ENCODE data around the gene GFRA3. TPM values are rescaled to one million over a fixed set of nuclear protein-coding genes. Genes with fewer than 3 reads are reported as not detected.
"Not testable (repeated sequence)": the region's sequence is repeated elsewhere in the genome, so short reads cannot be mapped to it uniquely, and the experiment has no call there.

Gene GFRA3
- total RNA-seq, 3 donors from 2014 or later, result 0.77 to 2.4 (median 1.1) TPM

GRCh38 chr5:138263581-138263980 is 10.8 kb downstream of the GFRA3 start:
- intact Hi-C loops (cut with DNase I, micrococcal nuclease), result no loop called here

GRCh38 chr5:138258704-138259292 is 15.6 kb downstream of the GFRA3 start:
- intact Hi-C loops (cut with DNase I, micrococcal nuclease), result no loop called here

More at GRCh38 chr5:138263581-138263980, 10.8 kb downstream of the GFRA3 start:
- DNase-seq (no peak), ATAC-seq (no peak)
- H3K9me3 ChIP-seq, result no peaks in the 10 kb centered on the region
- TF ChIP-seq CTCF (IDR thresholded peaks at IDR 0.05), result no peak
- H3K4me1 ChIP-seq (ENCODE audit: low read depth), result no peaks in the 10 kb centered on the region
- no peak overlapping the region for H3K4me3 ChIP-seq
- H3K36me3 ChIP-seq (ENCODE audit: low read depth), result no peaks in the 10 kb centered on the region

GRCh38 chr5:138257583-138257982 is 16.8 kb downstream of the GFRA3 start:
- H3K9me3 ChIP-seq, result no peaks in the 10 kb centered on the region
- H3K36me3 ChIP-seq (ENCODE audit: low read depth), result no peaks in the 10 kb centered on the region
- DNase-seq (no peak), ATAC-seq (no peak)
- TF ChIP-seq CTCF (IDR thresholded peaks at IDR 0.05), result no peak
- H3K4me1 ChIP-seq (ENCODE audit: low read depth), result no peaks in the 10 kb centered on the region
- no peak overlapping the region for H3K4me3 ChIP-seq
- intact Hi-C loops (cut with DNase I, micrococcal nuclease), result no loop called here

More at GRCh38 chr5:138258704-138259292, 15.6 kb downstream of the GFRA3 start:
- Histone ChIP-seq H3K4me1 (ENCODE audit: low read depth) (no peaks in the 10 kb centered on the region), H3K36me3 (ENCODE audit: low read depth) (no peaks in the 10 kb centered on the region), H3K4me3 (no peak overlapping the region), H3K9me3 (no peaks in the 10 kb centered on the region)
- ATAC-seq (no peak), DNase-seq (no peak)
- no peak for TF ChIP-seq CTCF (IDR thresholded peaks at IDR 0.05)

- no peak for TF ChIP-seq CTCF (IDR thresholded peaks at IDR 0.05)
- no peak overlapping the region for H3K4me3 ChIP-seq
- intact Hi-C loops (cut with DNase I, micrococcal nuclease), result no loop called here
- DNase-seq (no peak), ATAC-seq (no peak)
- H3K9me3 ChIP-seq, result no peaks in the 10 kb centered on the region
- no peaks in the 10 kb centered on the region for H3K36me3 ChIP-seq (ENCODE audit: low read depth)
- no peaks in the 10 kb centered on the region for H3K4me1 ChIP-seq (ENCODE audit: low read depth)
These were observed 21.5 kb downstream of the GFRA3 start for GRCh38 chr5:138252944-138253343.

DNA sequence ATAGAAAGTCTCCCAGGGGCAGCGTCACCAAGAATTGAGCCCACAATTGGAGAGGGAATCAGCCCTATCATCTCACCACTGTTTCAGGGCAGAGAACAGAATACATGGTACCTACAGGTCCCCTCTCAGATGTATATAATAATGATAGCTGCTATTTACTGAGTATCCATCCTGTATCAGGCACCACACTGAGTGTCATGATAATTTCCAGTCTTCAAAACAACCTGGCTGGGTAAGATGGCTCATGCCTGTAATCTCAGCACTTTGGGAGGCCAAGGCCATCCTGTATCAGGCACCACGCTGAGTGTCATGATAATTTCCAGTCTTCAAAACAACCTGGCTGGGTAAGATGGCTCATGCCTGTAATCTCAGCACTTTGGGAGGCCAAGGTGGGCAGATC is 26.6 kb downstream of the GFRA3 start:
- not testable (repeated sequence) for H3K9me3 ChIP-seq; H3K4me1 ChIP-seq (ENCODE audit: low read depth)

DNA sequence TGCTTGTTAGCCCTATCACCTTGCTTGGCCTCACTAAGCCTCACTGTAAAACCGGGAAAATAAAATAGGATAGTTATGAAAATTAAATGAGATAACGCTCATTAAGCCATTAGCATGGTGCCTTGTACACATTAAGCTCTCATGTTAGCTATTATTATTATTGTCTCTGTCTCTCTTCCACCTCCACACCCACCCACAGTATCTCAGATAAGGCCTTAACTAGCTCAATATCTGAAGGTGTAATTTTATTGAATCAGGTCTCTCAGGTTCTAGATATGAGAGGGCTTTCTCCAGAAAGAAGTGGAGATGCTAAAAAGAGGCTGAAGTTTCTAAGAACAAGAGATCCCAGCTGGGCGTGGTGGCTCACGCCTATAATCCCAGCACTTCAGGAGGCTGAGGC is 27.6 kb downstream of the GFRA3 start:
- intact Hi-C loops (cut with DNase I, micrococcal nuclease), result no loop called here
- ATAC-seq, result no peak
- H3K4me1 ChIP-seq (ENCODE audit: low read depth), result peaks cover 6% of the 10 kb centered on the region
- no peak for DNase-seq
- no peak overlapping the region for H3K4me3 ChIP-seq
- TF ChIP-seq CTCF (IDR thresholded peaks at IDR 0.05), result no peak
- H3K36me3 ChIP-seq (ENCODE audit: low read depth), result no peaks in the 10 kb centered on the region
- H3K9me3 ChIP-seq, result no peaks in the 10 kb centered on the region

More for the DNA sequence above, 26.6 kb downstream of the GFRA3 start:
- DNase-seq; intact Hi-C loops (cut with DNase I, micrococcal nuclease); H3K36me3 ChIP-seq (ENCODE audit: low read depth); ATAC-seq; H3K4me3 ChIP-seq: not testable (repeated sequence)

Measured in mucosa of descending colon (tissue), 3 donors.